ENCODE measurements around the gene HTRA1.

HTRA1 gene

DNA sequence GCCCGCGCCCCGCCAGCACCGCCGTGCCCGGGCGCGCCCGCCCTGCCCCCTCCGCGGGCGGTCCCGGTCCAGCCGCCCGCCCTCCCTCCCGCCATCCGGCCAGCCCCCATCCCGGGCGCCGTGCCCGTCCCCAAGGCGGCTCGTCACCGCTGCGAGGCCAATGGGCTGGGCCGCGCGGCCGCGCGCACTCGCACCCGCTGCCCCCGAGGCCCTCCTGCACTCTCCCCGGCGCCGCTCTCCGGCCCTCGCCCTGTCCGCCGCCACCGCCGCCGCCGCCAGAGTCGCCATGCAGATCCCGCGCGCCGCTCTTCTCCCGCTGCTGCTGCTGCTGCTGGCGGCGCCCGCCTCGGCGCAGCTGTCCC is at the start of gene HTRA1:
Gene HTRA1, plus strand, starts transcription at position 187 of the 362 bp plus-strand sequence. Its CDS starts 100 bp downstream, at position 287.
- no peak for DNase-seq

DNA sequence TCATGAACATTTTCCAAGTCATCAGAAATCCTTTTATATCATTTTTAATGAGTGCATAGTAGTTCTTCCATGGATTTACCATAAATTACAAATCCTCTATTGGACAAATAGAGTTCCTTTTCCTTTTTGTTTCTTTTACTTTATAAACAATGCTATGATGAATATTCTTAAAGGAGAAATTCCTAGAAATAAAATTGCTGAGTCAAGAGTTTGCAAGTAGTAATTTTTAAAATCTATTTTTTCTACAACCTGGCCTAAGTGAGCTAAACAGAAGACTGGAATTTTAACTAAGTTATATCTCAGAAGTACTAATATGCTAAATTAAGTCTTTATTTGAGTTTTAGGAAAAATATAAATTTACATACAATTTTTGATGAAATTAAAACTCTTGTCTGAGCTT is 48.0 kb upstream of the HTRA1 start:
- no peak for DNase-seq

DNA sequence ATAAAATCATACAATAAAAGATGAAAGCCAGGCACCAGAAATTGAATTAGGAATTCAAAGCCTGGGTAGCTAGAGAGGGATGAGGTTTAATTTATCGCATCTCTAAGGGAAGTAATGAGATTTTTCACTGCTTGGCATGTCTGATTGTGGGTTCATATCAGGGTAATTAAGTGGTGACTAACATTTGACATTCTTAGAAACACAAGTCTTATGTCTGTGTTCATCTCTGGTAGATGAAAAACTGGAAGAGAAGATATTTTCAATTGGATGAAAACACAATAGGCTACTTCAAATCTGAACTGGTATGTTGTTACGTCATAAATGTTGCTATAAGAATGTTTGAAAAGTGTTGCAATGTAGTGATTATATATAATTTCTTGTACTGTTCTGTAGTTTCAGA is 43.7 kb upstream of the HTRA1 start:
- no peak for DNase-seq

GRCh38 chr10:122419016-122419415 is 42.3 kb upstream of the HTRA1 start:
- DNase-seq = no peak

DNA sequence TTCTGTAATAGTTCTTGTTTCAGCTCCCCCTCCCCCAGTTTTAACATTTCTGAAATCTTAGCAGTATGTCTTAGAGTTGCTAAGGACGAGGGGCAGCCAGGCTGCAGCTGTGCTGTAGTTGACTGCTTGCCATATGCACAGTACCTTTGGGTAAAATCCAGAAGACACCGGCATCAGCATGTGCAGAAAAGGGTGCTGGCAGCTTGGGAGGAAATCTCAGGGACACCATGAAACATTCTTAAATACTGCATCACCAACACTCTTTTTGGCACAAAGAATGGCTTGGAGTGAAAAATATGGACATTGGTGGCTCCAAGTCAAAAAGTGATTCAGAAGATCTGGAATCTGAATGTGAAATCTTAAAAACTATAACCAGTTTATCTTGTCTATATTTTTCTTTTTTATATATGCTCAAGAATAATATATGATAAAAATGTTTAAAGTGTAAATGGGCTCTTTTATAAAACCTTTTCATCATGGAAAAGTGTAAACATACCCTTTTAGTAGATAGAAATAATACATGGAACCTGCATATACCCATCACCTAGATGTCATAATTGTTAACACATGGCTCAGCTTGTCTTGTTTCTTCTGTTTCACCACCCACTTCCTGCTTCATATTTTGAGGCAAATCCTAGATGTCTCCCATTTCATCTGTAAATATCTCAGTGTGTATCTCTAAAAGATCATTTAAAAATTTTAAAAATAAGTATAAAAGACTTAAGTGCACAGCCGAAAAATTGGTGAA is 41.3 kb upstream of the HTRA1 start:
- no peak for DNase-seq

- no peak for DNase-seq
These were observed 40.7 kb upstream of the HTRA1 start for GRCh38 chr10:122420624-122421007.

DNA sequence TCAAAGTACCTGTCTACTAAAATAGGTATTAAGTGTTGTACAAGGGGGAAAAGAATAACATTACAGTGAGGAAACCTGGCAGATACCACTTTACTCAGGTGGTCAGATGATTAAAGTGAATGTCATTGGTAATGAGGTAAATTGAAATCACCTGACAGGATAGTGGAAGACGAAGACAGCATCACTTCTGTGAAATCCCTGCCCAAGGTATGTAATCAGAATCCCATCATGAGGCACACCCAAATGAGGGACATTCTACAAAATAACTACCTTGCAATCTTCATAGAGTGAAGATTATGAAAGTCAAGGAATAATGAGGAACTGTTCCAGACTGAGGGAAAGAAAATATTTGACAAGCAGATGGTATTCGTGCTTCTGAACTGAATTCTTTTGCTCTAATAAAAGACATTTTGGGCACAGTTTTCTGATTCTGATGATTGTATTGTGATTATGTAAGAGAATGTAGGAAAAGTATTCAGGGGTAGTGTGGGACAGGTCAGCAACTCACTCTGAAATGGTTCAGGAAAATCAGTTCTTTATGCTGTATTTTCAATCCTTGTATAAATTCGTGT is 40.2 kb upstream of the HTRA1 start:
- no peak for DNase-seq

DNA sequence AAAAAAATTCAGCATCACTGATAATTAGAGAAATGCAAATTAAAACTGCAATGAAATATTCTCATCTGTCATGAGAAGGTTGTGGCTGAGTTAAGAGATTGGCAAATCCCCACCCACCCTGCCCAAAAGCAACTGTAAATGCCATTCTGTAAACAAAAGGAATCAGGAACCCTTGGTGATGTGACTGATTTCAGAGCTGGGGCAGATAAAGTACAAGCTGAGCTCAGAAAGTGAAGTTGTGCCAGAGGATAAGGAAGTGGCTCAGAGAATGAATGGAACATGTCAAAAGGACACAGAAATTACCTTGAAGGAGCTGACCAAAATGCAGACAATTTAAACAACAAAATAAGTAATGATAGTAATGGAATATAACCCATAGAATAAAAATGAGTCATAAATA is 39.6 kb upstream of the HTRA1 start:
- no peak for DNase-seq

DNA sequence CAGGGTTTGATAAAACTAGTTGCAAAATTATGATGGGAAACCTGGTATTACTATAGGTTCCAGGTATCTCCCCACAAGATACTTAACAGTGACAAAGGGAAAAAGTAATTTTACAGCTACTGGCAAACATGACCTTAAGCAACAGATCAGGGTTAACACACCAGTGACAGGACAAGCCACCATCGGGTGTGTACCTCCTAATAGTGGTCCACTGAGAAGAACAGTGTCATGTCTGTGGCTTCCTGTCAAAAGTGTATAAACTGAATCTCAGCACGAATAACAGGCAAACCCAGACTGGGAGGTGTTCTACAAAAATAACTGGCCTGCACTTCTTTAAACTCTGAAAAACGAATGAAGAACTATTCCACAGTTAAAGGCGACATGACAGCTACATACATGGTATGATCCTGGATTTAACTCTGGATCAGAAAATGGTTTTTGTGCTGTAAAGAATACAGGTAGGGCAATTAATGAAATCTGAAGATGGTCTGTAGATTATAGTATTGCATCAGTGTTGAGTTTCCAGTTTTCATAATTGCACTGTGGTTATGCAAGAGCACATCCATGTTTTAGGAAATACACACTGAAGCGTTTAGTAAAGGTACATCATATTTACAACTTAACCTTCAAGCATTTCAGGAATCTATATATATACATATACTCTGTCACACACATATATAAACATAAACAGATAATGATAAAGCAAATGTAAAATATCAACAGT is 38.9 kb upstream of the HTRA1 start:
- no peak for DNase-seq

DNA sequence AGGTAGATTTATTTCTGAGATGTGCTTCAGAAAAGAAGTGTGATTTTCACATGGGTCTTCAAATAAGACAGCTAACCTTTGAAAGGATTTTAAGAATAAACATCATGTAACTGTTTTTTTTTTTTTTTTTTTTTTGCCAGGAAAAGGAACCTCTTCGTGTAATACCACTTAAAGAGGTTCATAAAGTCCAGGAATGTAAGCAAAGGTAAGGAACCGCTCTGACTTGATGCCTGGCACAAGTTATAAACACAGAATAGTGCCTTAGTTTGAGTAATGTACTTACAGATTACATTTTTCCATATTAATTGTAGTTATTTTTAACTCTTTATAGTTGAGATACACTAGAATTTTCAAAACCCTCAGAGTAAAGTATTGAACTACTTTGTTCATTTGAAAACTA is 37.3 kb upstream of the HTRA1 start:
- DNase-seq = no peak

GRCh38 chr10:122426829-122427228 is 34.5 kb upstream of the HTRA1 start:
- no peak for DNase-seq

GRCh38 chr10:122427280-122427679 is 34.1 kb upstream of the HTRA1 start:
- no peak for DNase-seq

DNA sequence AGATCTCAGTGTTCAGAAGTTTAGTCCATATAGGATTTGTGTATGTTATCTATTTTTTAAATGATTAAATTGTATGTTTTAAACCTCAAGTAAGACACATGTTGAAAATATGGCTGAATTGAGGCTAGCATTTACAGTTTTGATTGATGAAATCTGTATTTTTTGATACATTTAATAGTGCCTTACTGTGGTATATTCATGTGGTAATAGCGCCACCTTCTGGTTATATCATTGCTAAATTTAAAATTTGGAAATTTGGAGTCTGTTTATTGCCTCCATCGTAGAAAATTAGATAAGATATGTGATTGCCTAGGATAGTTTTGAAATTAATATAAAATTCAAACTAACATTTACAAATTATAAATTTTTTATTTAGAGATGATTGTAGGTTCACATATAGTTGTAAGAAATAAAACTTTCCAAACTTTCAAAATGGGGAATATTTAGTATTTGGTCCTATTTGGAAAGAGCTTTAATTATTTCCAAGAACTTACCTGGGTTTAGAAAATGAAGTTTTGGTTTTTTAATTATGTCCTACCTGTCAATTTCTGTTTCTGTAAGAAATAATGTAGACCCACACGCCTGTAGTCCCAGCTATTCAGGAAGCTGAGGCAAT is 26.0 kb upstream of the HTRA1 start:
- DNase-seq = no peak

DNA sequence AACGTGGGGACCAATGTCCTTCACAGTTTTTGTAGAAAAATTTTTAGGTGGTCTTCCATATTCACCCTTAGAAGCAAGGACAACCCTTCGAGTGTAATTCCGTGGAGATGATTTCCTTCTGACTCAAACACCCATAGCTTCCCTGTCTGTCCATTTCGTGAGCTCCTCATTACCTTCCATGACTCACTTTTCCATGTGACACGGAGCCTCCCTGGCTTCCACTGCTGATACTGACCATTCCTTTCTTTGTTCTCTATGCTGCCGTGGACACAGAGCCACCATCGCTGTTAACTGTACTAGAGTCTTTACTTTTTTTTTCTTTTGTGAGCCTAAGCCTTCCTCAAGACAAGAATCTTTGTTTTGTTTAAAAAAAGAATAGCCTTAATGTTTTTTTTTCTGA is 19.4 kb upstream of the HTRA1 start:
- no peak for DNase-seq

- no peak for DNase-seq
These were observed 15.9 kb upstream of the HTRA1 start for GRCh38 chr10:122445469-122445868.

DNA sequence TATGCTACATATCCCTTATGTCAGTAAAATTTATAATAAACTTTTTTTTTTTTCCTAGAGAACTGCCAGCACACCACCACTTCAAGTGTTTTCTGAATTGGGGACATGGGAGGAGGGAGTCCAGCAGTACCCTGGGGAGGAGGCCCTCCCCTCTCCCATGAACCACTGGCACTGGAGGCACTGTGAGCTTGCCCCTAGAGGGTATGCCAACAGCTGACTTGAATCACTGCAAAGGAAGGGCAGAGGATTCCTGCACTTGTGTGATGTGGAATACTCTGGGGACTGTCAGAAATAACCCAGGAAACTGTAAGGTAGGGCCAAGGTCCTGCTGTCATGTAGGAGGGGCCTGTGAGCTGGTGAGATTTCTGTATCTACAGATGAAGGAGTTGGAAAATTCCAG is 15.4 kb upstream of the HTRA1 start:
- no peak for DNase-seq

- no peak for DNase-seq
These were observed 14.5 kb upstream of the HTRA1 start for GRCh38 chr10:122446668-122447423.

DNA sequence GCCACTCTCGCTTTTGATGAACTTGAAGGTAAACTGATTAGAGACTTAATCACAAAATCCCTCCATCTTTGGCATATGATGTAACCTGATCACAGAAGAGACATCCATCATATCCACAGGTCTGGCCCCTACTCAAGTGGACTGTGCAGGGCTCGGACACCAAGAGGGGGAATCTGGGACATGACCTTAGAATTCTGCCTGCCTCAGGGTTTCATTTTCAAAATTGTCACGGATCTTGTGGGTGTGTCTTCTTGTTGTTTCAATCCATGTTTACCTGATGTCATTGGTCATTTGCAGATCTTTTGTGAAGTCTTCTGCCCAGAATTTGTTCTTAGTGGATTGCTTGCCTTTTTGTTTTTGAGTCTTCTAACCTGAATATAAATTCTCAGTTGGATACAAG is 12.8 kb upstream of the HTRA1 start:
- DNase-seq = no peak

DNA sequence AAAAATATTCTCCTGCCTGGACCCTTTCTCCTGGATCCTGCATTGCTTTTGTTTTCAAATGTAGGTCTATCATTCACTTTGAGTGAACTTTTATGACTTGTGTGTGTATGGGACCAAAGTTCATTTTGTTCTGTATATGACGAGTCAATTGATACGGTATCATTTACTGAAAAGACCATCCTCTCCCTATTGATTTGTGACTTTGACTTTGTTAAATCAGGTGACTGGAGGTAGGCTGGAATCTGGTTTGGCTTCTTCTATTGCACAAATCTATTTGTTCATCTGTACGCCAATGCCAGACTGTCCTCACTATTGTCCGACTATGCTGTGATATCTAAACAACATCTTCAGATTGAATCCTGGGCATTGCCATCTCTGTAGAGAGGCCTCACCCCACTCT is 12.2 kb upstream of the HTRA1 start:
- DNase-seq = no peak

- no peak for DNase-seq
These were observed 10.9 kb upstream of the HTRA1 start for GRCh38 chr10:122450353-122450990.

GRCh38 chr10:122454071-122454470 is 7.3 kb upstream of the HTRA1 start:
- no peak for DNase-seq

- no peak for DNase-seq
These were observed 6.7 kb upstream of the HTRA1 start, which contains the start of gene ARMS2 for GRCh38 chr10:122454603-122455080. Gene ARMS2, plus strand, starts transcription at chr10:122454653. Its CDS starts 75 bp downstream, at chr10:122454728.
